Ishikawa (cell line): ENCODE measurements around the gene VWA5B1.

Experiments used
- CEBPB ChIP-seq: IDR thresholded peaks from 2 replicates; pipeline ENCODE4 v1.6.1; 2012
- CREB1 ChIP-seq: IDR thresholded peaks from 2 replicates; pipeline ENCODE4 v1.6.1; 2012; ENCODE audit warnings: low read depth
- EGR1 ChIP-seq: IDR thresholded peaks from 2 replicates; pipeline ENCODE4 v1.6.1; 2012
- EP300 ChIP-seq: IDR thresholded peaks from 2 replicates; pipeline ENCODE4 v1.6.1; 2012; ENCODE audit warnings: borderline replicate concordance
- FOXM1 ChIP-seq: IDR thresholded peaks from 2 replicates; pipeline ENCODE4 v1.6.1; 2012; ENCODE audit warnings: low read depth, borderline replicate concordance
- MAX ChIP-seq: IDR thresholded peaks from 2 replicates; pipeline ENCODE4 v1.6.1; 2012
- NFIC ChIP-seq: IDR thresholded peaks from 2 replicates; pipeline ENCODE4 v1.6.1; 2012
- RAD21 ChIP-seq: IDR thresholded peaks from 2 replicates; pipeline ENCODE4 v1.6.1; 2012; ENCODE audit warnings: low read depth
- REST ChIP-seq: IDR thresholded peaks from 2 replicates; pipeline ENCODE4 v1.6.1; 2012; ENCODE audit warnings: low read depth, mild to moderate bottlenecking
- TAF1 ChIP-seq: IDR thresholded peaks from 2 replicates; pipeline ENCODE4 v1.6.1; 2012; ENCODE audit warnings: low read depth, mild to moderate bottlenecking
- TCF12 ChIP-seq: IDR thresholded peaks from 2 replicates; pipeline ENCODE4 v1.6.1; 2012; ENCODE audit warnings: low read depth
- TEAD4 ChIP-seq: IDR thresholded peaks from 2 replicates; pipeline ENCODE4 v1.6.1; 2012
- USF1 ChIP-seq: IDR thresholded peaks from 2 replicates; pipeline ENCODE4 v1.6.1; 2012
- YY1 ChIP-seq: IDR thresholded peaks from 2 replicates; pipeline ENCODE4 v1.6.1; 2012; ENCODE audit warnings: low read depth
- ZBTB7A ChIP-seq: IDR thresholded peaks from 2 replicates; pipeline ENCODE4 v1.6.1; 2012; ENCODE audit warnings: low read depth

The VWA5B1 gene

GRCh38 chr1:20343938-20344302 lies 53.2 kb downstream of the VWA5B1 start:
- TF ChIP-seq YY1 (no peak), RAD21 (no peak), TAF1 (no peak), EGR1 (no peak), USF1 (no peak), TEAD4 (no peak), CEBPB (no peak), REST (no peak), MAX (no peak), CREB1 (no peak), ZBTB7A (no peak), FOXM1 (no peak), TCF12 (no peak), NFIC (no peak), EP300 (no peak)

- TF ChIP-seq CREB1, result no peak
- TF ChIP-seq CEBPB, result no peak
- no peak for TF ChIP-seq MAX
- TF ChIP-seq TAF1, result no peak
Observed at GRCh38 chr1:20344738-20345137, 54.1 kb downstream of the VWA5B1 start.

- TF ChIP-seq YY1, result no peak
- TF ChIP-seq EGR1, result no peak
- no peak for TF ChIP-seq FOXM1
- no peak for TF ChIP-seq NFIC
- TF ChIP-seq TEAD4, result no peak
- no peak for TF ChIP-seq CEBPB
- no peak for TF ChIP-seq MAX
- no peak for TF ChIP-seq USF1
- no peak for TF ChIP-seq TAF1
- TF ChIP-seq TCF12, result no peak
- TF ChIP-seq EP300, result no peak
- TF ChIP-seq REST, result no peak
Observed at GRCh38 chr1:20345419-20345818, 54.7 kb downstream of the VWA5B1 start.

- TF ChIP-seq ZBTB7A (no peak), REST (no peak), CEBPB (no peak), TAF1 (no peak)
Observed at GRCh38 chr1:20346433-20346832, 55.8 kb downstream of the VWA5B1 start.

- TF ChIP-seq TEAD4 (no peak), CEBPB (no peak), TAF1 (no peak), TCF12 (no peak)
Observed at GRCh38 chr1:20347699-20348098, 57.0 kb downstream of the VWA5B1 start.
